NCI-H2227 (cell line): ENCODE results near the gene LYG1.
"Not testable (repeated sequence)": the region's sequence is repeated elsewhere in the genome, so short reads cannot be mapped to it uniquely, and the experiment has no call there.

ENCODE experiments used
- DNase-seq: peaks from one replicate; lab custom pipeline; 2025; ENCODE audit not compliant: unreplicated experiment; lab: John Stamatoyannopoulos, UW

LYG1 gene

DNA sequence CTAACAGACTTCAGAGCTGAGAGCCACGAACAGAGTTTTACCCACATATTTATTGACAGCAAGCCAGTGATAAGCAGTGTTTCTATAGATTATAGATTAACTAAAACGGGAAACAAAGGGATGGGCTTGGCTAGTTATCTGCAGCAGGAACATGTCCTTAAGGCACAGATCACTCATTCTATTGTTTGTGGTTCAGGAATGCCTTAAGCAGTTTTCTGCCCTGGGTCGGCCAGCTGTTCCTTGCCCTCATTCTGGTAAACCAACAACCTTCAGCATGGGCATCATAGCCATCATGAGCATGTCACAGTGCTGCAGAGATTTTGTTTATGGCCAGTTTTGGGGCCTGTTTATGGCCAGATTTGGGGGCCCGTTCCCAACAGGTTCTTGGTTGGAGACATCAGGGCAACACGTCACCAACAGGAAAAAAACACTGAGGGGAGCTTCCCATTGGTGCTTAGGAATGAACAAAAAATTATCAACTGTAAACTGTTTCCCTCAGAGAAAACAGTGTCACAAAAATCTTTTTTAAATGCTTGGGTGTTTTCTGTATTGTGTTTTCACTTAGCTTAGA is 22.7 kb downstream of the LYG1 start:
- not testable (repeated sequence) for DNase-seq

DNA sequence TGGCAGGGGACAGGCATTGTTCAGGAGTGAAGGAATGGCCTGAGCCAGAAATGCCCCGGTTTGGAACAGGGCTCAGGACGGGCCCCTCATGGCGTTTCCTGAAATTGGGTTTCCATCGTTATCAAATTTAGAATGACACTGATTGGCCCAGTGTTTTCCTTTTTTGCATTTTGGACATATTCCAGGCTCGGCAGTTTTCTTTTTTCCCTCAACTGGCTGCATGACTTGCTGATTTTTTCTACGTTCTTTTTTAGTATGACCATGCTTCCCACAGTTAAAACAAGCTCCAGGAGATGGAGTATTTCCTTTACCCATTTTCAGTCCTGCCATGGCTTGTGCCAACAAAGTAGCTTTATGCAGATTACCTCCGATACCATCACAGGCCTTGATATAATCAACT is 25.1 kb downstream of the LYG1 start:
- DNase-seq: no peak

DNA sequence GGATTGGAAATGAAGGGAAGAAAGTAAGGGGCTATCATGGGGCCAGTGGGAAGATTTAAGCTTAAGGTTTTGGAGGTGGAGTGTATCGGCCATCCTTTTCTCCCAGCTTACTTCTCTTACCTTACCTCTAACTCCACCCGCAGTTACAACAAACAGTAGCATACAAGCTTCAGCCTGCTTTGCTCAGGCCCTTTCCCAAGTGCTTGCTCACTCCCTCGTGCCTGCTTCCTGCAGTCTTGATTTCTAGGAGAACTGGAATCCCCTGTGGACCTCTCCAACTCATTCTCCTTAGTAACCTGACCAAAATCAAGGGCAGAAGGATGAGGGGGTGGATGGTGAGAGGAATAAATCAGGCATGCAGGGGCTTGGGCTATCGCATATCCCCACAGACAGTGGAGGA is 39.8 kb downstream of the LYG1 start:
- DNase-seq: no peak

DNA sequence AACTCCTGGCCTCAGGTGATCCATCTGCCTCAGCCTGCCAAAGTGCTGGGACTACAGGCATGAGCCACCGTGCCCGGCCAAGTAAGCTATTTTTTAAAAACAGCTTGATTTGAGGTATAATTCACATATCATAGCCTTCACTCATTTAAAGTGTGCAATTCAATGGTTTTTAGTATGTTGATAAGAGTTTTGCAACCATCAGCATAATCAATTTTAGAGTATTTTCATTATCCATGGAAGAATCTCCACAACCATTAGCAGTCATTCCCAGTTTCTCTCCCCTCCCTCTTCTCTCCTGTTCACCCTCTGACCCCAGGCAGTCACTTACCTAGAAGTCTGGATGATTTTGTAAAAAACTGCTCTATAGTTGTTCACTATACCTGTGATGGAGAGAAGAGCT is 40.8 kb downstream of the LYG1 start:
- no peak for DNase-seq

GRCh38 chr2:99259465-99259864 is 41.5 kb downstream of the LYG1 start:
- DNase-seq: no peak

GRCh38 chr2:99256677-99257076 is 44.3 kb downstream of the LYG1 start:
- DNase-seq: no peak

DNA sequence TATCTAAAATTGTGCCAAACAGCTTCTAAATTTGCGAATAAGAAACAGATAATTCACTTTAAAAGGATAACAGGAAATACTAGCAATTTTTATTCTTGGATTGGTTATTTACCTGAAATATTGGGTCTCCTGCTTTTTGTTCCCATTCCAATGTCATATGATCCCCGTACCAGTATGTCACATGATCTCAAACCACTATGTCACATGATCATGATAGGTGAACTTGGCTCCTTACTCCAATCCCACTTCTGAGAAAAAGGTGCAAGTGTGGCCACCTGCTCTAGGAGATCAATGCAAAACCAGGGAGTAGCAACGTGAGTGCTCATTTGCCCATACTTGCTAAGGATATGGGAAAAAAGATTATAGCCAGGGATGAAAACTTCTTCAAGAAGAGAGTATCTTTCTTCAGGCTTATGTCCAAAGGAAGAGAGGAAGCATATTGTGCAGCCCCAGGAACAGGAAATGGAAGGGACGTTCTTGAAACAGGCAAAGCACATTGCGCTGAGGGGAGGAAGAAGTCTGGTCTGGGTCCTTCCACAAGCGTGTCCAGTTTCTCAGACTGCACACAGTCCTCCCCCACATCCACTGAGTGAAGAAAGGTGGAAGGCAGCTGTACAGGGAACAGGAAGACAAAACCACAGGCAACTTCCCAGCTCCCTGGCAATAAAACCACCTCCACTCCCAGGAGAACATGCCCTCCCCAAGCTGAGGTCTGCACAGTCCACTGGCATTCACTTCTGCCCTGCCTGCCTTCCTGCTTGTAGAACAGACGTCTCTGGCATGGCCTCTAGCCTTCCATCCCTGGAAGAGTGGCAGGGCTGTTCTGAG is 45.3 kb downstream of the LYG1 start, which contains the start of gene LYG2:
Gene LYG2 (minus strand): TSS at position 176 of the 828 bp plus-strand sequence. CDS start 1,406 bp downstream, outside the sequence.
- no peak for DNase-seq

GRCh38 chr2:99249951-99250350 is 51.0 kb downstream of the LYG1 start:
- DNase-seq: no peak

DNA sequence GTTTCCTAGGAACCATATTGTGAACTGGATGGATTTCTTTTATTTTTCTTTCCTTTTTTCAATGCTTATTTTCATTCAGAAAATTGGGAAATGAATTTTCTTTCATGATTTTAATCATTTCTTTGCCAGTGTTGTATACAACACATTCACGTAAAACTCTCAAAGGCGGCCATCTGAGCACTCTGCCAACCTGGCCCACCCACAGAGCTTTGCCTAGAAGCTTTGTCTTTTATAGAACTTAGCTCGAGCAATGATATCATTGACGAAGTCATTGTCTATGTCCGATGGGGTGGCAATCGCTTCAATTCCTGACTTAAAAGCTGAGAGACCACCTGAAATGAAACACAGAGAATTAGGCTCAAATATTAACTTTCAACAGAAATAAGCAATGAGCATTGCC is 58.8 kb downstream of the LYG1 start:
- DNase-seq: no peak

GRCh38 chr2:99240431-99240830 is 60.6 kb downstream of the LYG1 start:
- no peak for DNase-seq

DNA sequence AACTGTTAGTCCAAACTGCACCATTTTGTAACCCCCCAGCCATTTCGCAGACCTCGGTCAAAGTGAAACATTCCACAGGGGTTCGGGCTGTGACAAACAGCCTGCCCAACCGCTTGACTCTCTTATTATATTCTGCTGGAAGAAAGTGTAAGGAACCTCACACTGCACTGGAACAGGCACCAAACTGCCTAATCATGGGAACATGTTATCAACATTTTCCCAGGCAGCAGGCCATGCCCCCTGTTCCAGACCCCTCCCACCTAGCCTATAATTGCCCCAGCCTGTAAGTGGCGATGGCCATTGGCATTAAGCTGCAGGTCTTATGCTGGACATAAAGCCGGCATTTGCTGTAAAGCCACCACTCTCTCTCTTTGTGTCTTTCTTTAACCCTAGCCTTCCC is 62.4 kb downstream of the LYG1 start:
- no peak for DNase-seq
